SKM-1 (cell line): ENCODE data around the gene TEX52.
A peak's percentile ranks its signal among the peaks of the same experiment; 100 is the strongest.

Source experiments
- DNase-seq: peaks from one replicate; lab custom pipeline; 2025; ENCODE audit not compliant: unreplicated experiment; lab: John Stamatoyannopoulos, UW

Gene TEX52

GRCh38 chr12:2857021-2857431 lies at the start of gene TEX52:
TSS of gene TEX52 (minus strand) at chr12:2857039. CDS start at chr12:2857026, 13 bp downstream.
- DNase-seq, result no peak

- DNase-seq, result no peak
These were observed 47.4 kb upstream of the TEX52 start for GRCh38 chr12:2904260-2904659.

DNA sequence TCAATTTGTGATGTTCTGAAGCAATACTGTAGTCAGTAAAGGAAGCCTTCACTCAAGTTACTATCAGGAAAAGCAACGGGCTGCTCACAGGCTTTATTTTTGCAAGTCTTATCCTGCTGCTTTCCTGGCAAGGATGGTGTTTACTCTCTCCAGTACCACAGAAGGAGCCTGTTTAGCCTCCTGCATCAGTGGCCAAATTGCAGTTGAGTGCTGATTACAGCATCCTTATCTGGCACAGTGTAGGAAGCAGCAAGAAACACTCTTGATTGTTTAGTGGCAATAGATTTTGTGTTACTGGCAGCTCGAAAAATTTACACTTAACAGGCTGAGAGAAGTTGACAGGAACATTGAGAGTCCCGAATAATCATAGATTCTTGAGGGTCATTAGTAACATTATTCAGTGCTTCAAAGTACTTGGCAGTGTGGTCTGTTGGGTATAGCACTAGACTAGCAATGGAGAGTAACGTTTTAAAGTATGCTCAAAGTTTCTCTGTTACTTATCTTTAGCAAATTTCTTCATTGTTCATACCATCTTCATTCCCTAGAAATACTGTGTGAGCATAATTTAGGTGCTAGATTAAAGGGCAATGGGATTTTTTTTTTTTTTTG lies 45.5 kb upstream of the TEX52 start:
- DNase-seq, result no peak

DNA sequence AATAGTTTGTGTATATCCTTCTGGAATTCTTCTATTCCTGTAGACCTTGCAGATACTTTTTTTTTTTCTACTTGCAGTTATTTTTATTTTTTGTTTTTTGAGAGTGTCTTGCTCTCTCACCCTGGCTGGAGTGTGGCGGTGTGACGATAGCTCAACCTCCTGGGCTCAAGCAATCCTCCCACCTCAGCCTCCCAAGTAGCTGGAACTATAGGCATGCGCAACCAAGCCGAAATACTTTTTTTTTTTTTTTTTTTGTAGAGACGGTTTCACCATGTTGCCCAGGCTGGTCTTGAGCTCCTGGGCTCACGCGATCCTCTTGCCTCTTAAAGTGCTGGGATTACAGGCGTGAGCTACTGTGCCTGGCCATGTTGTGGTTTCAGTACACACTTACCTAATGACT lies 43.8 kb upstream of the TEX52 start:
- no peak for DNase-seq

DNA sequence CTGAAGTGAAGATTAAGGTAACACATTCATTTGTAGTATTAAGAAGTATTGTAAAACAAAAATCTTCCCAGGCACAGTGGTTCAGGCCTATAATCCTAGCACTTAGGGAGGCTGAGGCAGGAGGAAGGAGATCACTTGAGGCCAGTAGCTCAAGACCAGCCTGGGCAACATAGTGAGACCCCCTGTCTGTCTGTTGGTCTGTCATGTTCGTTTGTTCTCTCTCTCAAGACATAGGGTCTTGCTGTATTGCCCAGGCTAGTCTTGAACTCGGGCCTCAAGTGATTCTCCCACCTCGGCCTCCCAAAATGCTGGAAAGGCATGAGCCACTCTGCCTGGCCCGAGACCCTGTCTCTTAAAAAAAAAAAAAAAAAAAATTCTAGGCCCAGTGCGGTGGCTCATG lies 40.6 kb upstream of the TEX52 start:
- no peak for DNase-seq

DNA sequence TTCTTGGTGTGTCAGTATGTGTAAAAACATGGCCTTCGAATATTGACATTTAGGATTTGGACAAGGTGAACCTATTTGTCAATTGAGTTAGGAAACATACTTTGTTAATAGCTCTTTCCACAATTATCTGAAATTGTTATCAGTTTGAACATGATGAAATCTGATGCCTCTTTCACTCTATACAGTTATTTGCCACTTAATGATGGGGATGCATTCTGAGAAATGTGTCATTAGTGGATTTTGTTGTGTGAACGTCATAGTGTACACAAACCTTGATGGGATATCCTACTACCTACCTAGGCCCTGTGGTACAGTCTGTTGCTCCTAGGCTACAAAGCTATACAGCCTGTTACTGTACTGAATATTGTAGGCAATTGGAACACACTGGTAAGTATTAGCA lies 38.7 kb upstream of the TEX52 start:
- DNase-seq, result no peak

GRCh38 chr12:2895051-2895451 lies 38.2 kb upstream of the TEX52 start:
- DNase-seq, result no peak

GRCh38 chr12:2893007-2893406 lies 36.2 kb upstream of the TEX52 start:
- DNase-seq, result no peak

- no peak for DNase-seq
These were observed 35.4 kb upstream of the TEX52 start for GRCh38 chr12:2892246-2892645.

DNA sequence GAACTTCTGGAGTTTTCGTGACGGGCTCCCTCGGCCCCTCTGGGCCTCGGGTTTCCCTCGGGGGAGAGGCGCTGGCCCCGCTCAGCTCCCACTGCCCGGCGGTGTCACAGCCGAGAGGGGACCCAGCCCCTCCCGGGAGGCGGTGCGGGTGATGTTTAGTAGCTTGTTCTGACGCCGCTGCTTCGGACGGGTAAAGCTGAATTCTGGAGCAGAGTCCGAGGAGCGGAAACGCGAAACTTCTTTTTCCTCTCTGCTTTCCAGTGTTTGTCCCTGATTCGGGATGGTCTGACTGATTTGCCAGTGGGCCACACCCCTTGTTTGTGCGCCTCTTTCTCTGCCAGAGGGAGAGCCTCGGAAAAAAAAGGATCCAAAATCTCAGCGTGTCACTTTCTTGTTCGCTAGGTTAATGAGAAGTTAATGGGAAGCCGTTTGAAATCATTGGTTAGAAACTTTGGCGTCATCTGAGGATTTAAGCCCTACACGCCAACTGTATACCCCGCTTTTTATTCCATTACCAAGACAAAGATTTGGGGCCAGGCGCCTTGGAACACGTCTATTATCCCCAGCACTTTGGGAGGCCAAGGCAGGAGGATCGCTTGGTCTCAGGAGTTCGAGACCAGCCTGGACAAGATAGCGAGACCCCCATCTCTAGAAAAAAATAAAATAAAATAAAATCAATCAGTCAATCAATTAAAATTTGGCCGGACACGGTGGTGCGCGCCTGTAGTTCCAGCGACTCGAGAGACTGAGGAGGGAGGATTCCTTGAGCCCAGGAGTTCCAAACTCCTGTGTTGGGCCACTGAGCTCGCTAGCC lies 34.6 kb upstream of the TEX52 start:
- DNase-seq, result no peak

GRCh38 chr12:2890388-2891239 lies 33.8 kb upstream of the TEX52 start, which contains the start of gene TULP3:
TSS of gene TULP3 (plus strand) at chr12:2890891. CDS start at chr12:2890948, 57 bp downstream.
- peak; percentile 66 for DNase-seq

GRCh38 chr12:2890001-2890387 lies 33.2 kb upstream of the TEX52 start:
- DNase-seq, result no peak

GRCh38 chr12:2886768-2887450 lies 30.1 kb upstream of the TEX52 start:
- DNase-seq, result no peak

- no peak for DNase-seq
These were observed 28.0 kb upstream of the TEX52 start for GRCh38 chr12:2884810-2885209.

DNA sequence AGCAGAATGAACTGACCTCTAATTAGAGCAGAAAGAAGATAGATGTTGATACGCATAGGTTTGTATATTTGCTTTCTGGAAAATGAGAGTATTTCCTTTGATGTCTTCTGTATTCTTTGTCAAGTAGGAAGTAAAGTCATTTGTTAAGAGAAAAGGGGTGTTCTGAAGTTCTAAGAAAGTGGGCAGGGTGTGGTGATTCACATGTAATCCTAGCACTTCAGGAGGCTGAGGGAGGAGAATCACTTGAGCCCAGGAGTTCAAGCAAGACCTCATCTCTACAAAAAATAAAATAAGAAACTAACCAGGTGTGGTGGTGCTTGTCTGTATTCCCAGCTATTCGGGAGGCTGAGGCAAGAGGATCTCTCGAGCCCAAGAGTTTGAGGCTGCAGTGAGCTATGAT lies 23.0 kb upstream of the TEX52 start:
- no peak for DNase-seq

- DNase-seq, result peak; percentile 41
These were observed 21.3 kb upstream of the TEX52 start for GRCh38 chr12:2877953-2878732.

- DNase-seq, result peak; percentile 44
These were observed 20.5 kb upstream of the TEX52 start, which contains the start of the genes FOXM1 and RHNO1 for GRCh38 chr12:2877047-2877952. TSS of gene FOXM1 (minus strand) at chr12:2877174. CDS start at chr12:2874478, 2,696 bp downstream. TSS of gene RHNO1 (plus strand) at chr12:2877223. CDS start at chr12:2885367, 8,144 bp downstream.

GRCh38 chr12:2876431-2877046 lies 19.7 kb upstream of the TEX52 start:
- no peak for DNase-seq
